ENCODE data around the gene TPSAB1.
"Not testable (repeated sequence)": the region's sequence is repeated elsewhere in the genome, so short reads cannot be mapped to it uniquely, and the experiment has no call there.

Gene TPSAB1

GRCh38 chr16:1240436-1240835, at the start of gene TPSAB1:
Gene TPSAB1 (plus strand): TSS chr16:1240705. CDS start chr16:1240939, 234 bp downstream.
- DNase-seq (ENCODE audit: low read depth in 4 of 4, low spot score in 1 of 4): not testable (repeated sequence)

- not testable (repeated sequence) for DNase-seq (ENCODE audit: low read depth in 4 of 4, low spot score in 1 of 4)
These were observed 49.7 kb upstream of the TPSAB1 start for GRCh38 chr16:1190789-1191188.

GRCh38 chr16:1192384-1193073, 48.0 kb upstream of the TPSAB1 start:
- DNase-seq (ENCODE audit: low read depth in 4 of 4, low spot score in 1 of 4): no peak

- no peak for DNase-seq (ENCODE audit: low read depth in 4 of 4, low spot score in 1 of 4)
These were observed 47.2 kb upstream of the TPSAB1 start for GRCh38 chr16:1193143-1193824.

GRCh38 chr16:1193825-1194581, 46.5 kb upstream of the TPSAB1 start:
- no peak for DNase-seq (ENCODE audit: low read depth in 4 of 4, low spot score in 1 of 4)

- no peak for DNase-seq (ENCODE audit: low read depth in 4 of 4, low spot score in 1 of 4)
These were observed 45.7 kb upstream of the TPSAB1 start for GRCh38 chr16:1194665-1195392.

GRCh38 chr16:1195393-1195666, 45.2 kb upstream of the TPSAB1 start:
- DNase-seq (ENCODE audit: low read depth in 4 of 4, low spot score in 1 of 4): no peak

GRCh38 chr16:1196494-1196893, 44.0 kb upstream of the TPSAB1 start:
- DNase-seq (ENCODE audit: low read depth in 4 of 4, low spot score in 1 of 4): no peak

- no peak for DNase-seq (ENCODE audit: low read depth in 4 of 4, low spot score in 1 of 4)
These were observed 43.2 kb upstream of the TPSAB1 start for GRCh38 chr16:1197237-1197866.

- no peak for DNase-seq (ENCODE audit: low read depth in 4 of 4, low spot score in 1 of 4)
These were observed 42.3 kb upstream of the TPSAB1 start for GRCh38 chr16:1198194-1198593.

- not testable (repeated sequence) for DNase-seq (ENCODE audit: low read depth in 4 of 4, low spot score in 1 of 4)
These were observed 41.7 kb upstream of the TPSAB1 start for GRCh38 chr16:1198671-1199346.

GRCh38 chr16:1199347-1200013, 41.0 kb upstream of the TPSAB1 start:
- no peak for DNase-seq (ENCODE audit: low read depth in 4 of 4, low spot score in 1 of 4)

- DNase-seq (ENCODE audit: low read depth in 4 of 4, low spot score in 1 of 4): no peak
These were observed 40.4 kb upstream of the TPSAB1 start for GRCh38 chr16:1200014-1200627.

- DNase-seq (ENCODE audit: low read depth in 4 of 4, low spot score in 1 of 4): no peak
These were observed 39.1 kb upstream of the TPSAB1 start for GRCh38 chr16:1201444-1201843.

GRCh38 chr16:1202274-1202673, 38.2 kb upstream of the TPSAB1 start:
- no peak for DNase-seq (ENCODE audit: low read depth in 4 of 4, low spot score in 1 of 4)

- no peak for DNase-seq (ENCODE audit: low read depth in 4 of 4, low spot score in 1 of 4)
These were observed 35.6 kb upstream of the TPSAB1 start for GRCh38 chr16:1204933-1205332.

GRCh38 chr16:1206326-1206725, 34.2 kb upstream of the TPSAB1 start:
- no peak for DNase-seq (ENCODE audit: low read depth in 4 of 4, low spot score in 1 of 4)

GRCh38 chr16:1206786-1207185, 33.7 kb upstream of the TPSAB1 start:
- DNase-seq (ENCODE audit: low read depth in 4 of 4, low spot score in 1 of 4): no peak

- DNase-seq (ENCODE audit: low read depth in 4 of 4, low spot score in 1 of 4): no peak
These were observed 32.2 kb upstream of the TPSAB1 start for GRCh38 chr16:1208239-1208830.

All from stimulated activated CD4-positive, alpha-beta T cell treated with anti-CD3 and anti-CD28 coated beads, Interleukin-1b, Interleukin-23, amount 100 ng/mL, for 24 hours (primary cell).